ENCODE results near the gene MED13L. TPM values are rescaled to one million over a fixed set of nuclear protein-coding genes. Genes with fewer than 3 reads are reported as not detected.
A peak's percentile ranks its signal among the peaks of the same experiment; 100 is the strongest.
"Not testable (repeated sequence)": the region's sequence is repeated elsewhere in the genome, so short reads cannot be mapped to it uniquely, and the experiment has no call there.

Gene MED13L
- total and polyA plus RNA-seq, 12 donors = 9.4 to 76.5 (median 64.2) TPM

- Histone ChIP-seq H3K4me1 (peaks cover 3 to 88% (median 78%) of the 10 kb centered on the region in 9 donors), H3K9me3 (no peaks in the 10 kb centered on the region), H3K36me3 (no peaks in the 10 kb centered on the region), H3K27ac (peak overlapping the region in 3 of 10 donors; percentile 5 to 23 (median 22)), H3K27me3 (no peaks in the 10 kb centered on the region), H3K4me3 (no peak overlapping the region)
- WGBS, 2 donors = 66 to 74% methylated on average over 1 of the region's 1 CpG
- TF ChIP-seq CTCF (IDR thresholded peaks at IDR 0.05) = no peak
- DNase-seq = no peak
- peak in 1 of 8 donors; percentile 43 for ATAC-seq
- intact Hi-C loops (cut with DNase I) = loop anchor here in 2 of 10 donors (10.0 kb wide), 2 partner anchors 228 to 452 kb away; no protein-coding TSS in a partner anchor
Measured at GRCh38 chr12:116242740-116243139, 34.8 kb downstream of the MED13L start.

GRCh38 chr12:116241157-116241759, 36.2 kb downstream of the MED13L start:
- no peaks in the 10 kb centered on the region for H3K27me3 ChIP-seq
- ATAC-seq = peak in 1 of 8 donors; percentile 25

GRCh38 chr12:116238570-116239119, 38.8 kb downstream of the MED13L start:
- H3K4me1 ChIP-seq = peaks cover 0 to 71% (median 65%) of the 10 kb centered on the region in 9 donors
- DNase-seq, H3K27me3 ChIP-seq, ATAC-seq, H3K4me3 ChIP-seq, H3K9me3 ChIP-seq, H3K27ac ChIP-seq, H3K36me3 ChIP-seq: not testable (repeated sequence)
- WGBS, 2 donors = 88 to 89% methylated on average over 13 of the region's 13 CpGs
- intact Hi-C loops (cut with DNase I) = loop anchor here in 5 of 10 donors (5.0 to 10.0 kb wide), 7 partner anchors 39 to 241 kb away; partner anchors contain the start of gene MED13L (in 1 of the 5)

More at GRCh38 chr12:116241157-116241759, 36.2 kb downstream of the MED13L start:
- TF ChIP-seq CTCF (IDR thresholded peaks at IDR 0.05) = no peak
- peaks cover 0 to 89% (median 80%) of the 10 kb centered on the region in 9 donors for H3K4me1 ChIP-seq
- H3K27ac ChIP-seq = no peak overlapping the region
- WGBS, 2 donors = 76% methylated on average over 9 of the region's 9 CpGs
- no peaks in the 10 kb centered on the region for H3K9me3 ChIP-seq
- no peak overlapping the region for H3K4me3 ChIP-seq
- DNase-seq = no peak
- no peaks in the 10 kb centered on the region for H3K36me3 ChIP-seq
- intact Hi-C loops (cut with DNase I) = loop anchor here in 2 of 10 donors (10.0 kb wide), 2 partner anchors 226 to 454 kb away; no protein-coding TSS in a partner anchor

GRCh38 chr12:116238149-116238548, 39.3 kb downstream of the MED13L start:
- Histone ChIP-seq H3K36me3 (no peaks in the 10 kb centered on the region), H3K4me3 (no peak overlapping the region), H3K27me3 (no peaks in the 10 kb centered on the region), H3K4me1 (peaks cover 0 to 66% (median 60%) of the 10 kb centered on the region in 9 donors), H3K27ac (no peak overlapping the region), H3K9me3 (no peaks in the 10 kb centered on the region)
- ATAC-seq (no peak), DNase-seq (no peak)
- no peak for TF ChIP-seq CTCF (IDR thresholded peaks at IDR 0.05)
- 63 to 70% methylated on average over 3 of the region's 3 CpGs for WGBS, 2 donors
- intact Hi-C loops (cut with DNase I) = loop anchor here in 5 of 10 donors (5.0 to 10.0 kb wide), 7 partner anchors 39 to 241 kb away; partner anchors contain the start of gene MED13L (in 1 of the 5)

All from heart right ventricle (tissue), 16 donors.